AG04450 (cell line): ENCODE results near the gene GPC3. TPM values are rescaled to one million over a fixed set of nuclear protein-coding genes. Genes with fewer than 3 reads are reported as not detected.

Source experiments
- CTCF ChIA-PET: fragments of 300-600, 350-600 bp; formaldehyde crosslinking; extraction: SDS; loops from one replicate; lab custom pipeline; 2022; ENCODE audit warnings: antibody characterized with exemption, inconsistent platforms; lab: Charles Lee
- POLR2A ChIA-PET: fragments of 350-600 bp; formaldehyde crosslinking; extraction: SDS; loops from one replicate; lab custom pipeline; 2021; ENCODE audit warnings: antibody characterized with exemption, inconsistent platforms; lab: Yijun Ruan, JAX
- DNase-seq: peaks from one replicate; pipeline ENCODE4 v3.0.0-alpha.2; 2011; ENCODE audit warnings: low read depth, low spot score
- H3K27ac ChIP-seq: one replicate; pipeline ENCODE4 v1.5.1; 2012; ENCODE audit warnings: low read depth, low read length, control low read depth
- H3K27me3 ChIP-seq: one replicate; pipeline ENCODE4 v1.6.0; 2012; ENCODE audit warnings: low read length; ENCODE audit not compliant: control insufficient read depth, insufficient read depth
- H3K4me3 ChIP-seq: 2 replicates; pipeline ENCODE4 v1.5.1; 2011; ENCODE audit warnings: mild to moderate bottlenecking, low read depth, low read length, control low read depth
- H3K9me3 ChIP-seq: 2 replicates; pipeline ENCODE4 v1.5.1; 2012; ENCODE audit warnings: low read length; ENCODE audit not compliant: control insufficient read depth, insufficient read depth
- CTCF ChIP-seq: IDR thresholded peaks from 2 replicates; pipeline ENCODE4 v1.5.1; 2011; ENCODE audit warnings: low read depth, low read length, control low read depth, inconsistent platforms
- polyA plus RNA-seq: library from polyadenylated mRNA; depleted of rRNA; stranded (reverse); fragments of >200 nt; gene quantifications from 2 replicates; pipeline ENCODE4 v1.2.3, GENCODE V29; 2011

GPC3 gene
- polyA plus RNA-seq, 1 experiment: not detected

DNA sequence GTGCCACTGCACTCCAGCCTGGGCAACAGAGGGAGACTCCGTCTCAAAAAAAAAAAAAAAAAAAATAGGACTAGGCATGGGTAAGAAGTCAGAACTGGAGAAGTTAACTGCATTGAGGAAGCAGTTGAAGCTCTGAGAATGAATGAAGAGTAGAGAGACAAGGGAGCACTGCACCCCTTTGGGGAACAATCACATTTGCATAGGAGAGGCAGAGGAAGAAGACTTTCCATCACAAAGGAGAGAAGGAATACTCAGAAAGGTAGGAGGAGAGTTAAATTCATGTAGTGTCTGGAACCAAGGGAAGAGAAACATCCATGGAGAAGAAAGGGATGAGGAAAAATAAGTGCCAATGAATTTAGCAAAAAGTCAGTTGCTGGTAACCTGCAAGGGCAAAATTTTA is 72.4 kb downstream of the GPC3 start:
- H3K27ac ChIP-seq: no peak overlapping the region
- no peaks in the 10 kb centered on the region for H3K9me3 ChIP-seq
- H3K27me3 ChIP-seq: no peaks in the 10 kb centered on the region
- no peak for DNase-seq
- CTCF ChIA-PET: no interaction called here
- POLR2A ChIA-PET: no interaction called here
- no peak for TF ChIP-seq CTCF
- no peak overlapping the region for H3K4me3 ChIP-seq

DNA sequence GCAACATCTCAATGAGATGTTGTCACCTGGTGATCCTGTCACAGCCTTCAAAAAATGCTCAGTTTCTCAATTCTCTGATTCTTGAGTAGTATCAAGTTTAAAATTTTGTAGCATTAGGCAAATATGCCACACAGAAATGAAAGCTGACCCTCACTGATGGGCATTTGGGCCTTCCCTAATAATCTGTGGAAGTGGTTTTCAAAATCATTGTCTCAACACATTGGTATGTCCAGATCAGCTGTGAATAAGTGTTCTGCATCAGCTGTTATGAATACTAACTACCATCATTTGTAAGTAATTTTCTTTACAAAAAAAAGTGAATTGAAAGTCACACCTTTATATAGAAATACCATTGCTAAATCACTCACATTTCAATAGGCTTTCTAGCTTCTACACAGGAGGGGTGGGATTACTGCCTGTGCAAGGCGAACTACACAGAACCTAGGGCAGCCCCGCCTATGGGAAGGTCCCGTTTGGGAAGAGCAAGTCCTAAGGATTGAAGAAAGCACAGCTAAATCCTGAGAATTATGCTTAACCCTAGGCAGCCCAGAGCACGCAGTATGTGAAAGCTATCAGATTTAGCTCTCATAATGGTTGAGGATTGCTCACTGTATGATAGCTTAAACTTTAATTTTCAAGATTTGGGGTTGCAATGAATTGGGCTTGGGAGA is 73.4 kb downstream of the GPC3 start:
- Histone ChIP-seq H3K9me3 (no peaks in the 10 kb centered on the region), H3K27ac (no peak overlapping the region), H3K4me3 (no peak overlapping the region), H3K27me3 (no peaks in the 10 kb centered on the region)
- ChIA-PET CTCF (interaction anchor here (0.7 kb wide), 2 partner anchors 10 to 25 kb away, joined by 3 to 4 read pairs; no protein-coding TSS in a partner anchor), POLR2A (no interaction called here)
- TF ChIP-seq CTCF: no peak
- DNase-seq: no peak

- CTCF ChIA-PET: no interaction called here
- H3K9me3 ChIP-seq: no peaks in the 10 kb centered on the region
These were observed 74.9 kb downstream of the GPC3 start for GRCh38 chrX:133910539-133910938.

DNA sequence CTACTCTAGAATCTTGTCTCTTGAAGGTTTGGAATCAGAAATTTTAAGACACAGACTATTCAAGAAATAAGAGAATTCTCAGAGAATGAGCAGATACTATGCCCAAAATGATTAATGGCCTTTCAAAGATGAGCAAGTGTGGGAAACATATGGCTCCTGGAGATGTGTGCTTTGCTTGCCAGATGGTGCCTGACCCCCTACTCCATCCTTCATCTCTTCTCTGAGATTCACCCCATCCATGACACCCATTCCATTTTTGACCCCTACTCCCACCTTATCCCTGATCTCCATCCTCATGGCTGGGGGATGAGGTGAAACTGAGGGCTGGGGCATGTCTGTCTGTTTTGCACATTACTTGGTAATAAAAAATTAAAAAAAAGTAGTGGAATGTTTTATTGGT is 75.5 kb downstream of the GPC3 start:
- POLR2A ChIA-PET: no interaction called here
- H3K27me3 ChIP-seq: no peaks in the 10 kb centered on the region
- no peak overlapping the region for H3K27ac ChIP-seq
- H3K4me3 ChIP-seq: no peak overlapping the region
- CTCF ChIA-PET: no interaction called here
- no peak for TF ChIP-seq CTCF
- H3K9me3 ChIP-seq: no peaks in the 10 kb centered on the region
- DNase-seq: no peak

More at GRCh38 chrX:133910539-133910938, 74.9 kb downstream of the GPC3 start:
- Histone ChIP-seq H3K4me3 (no peak overlapping the region), H3K27ac (no peak overlapping the region), H3K27me3 (no peaks in the 10 kb centered on the region)
- no peak for DNase-seq
- no peak for TF ChIP-seq CTCF
- POLR2A ChIA-PET: no interaction called here

GRCh38 chrX:133908223-133908955 is 77.0 kb downstream of the GPC3 start:
- Histone ChIP-seq H3K27ac (no peak overlapping the region), H3K4me3 (no peak overlapping the region), H3K27me3 (no peaks in the 10 kb centered on the region), H3K9me3 (no peaks in the 10 kb centered on the region)
- no peak for DNase-seq
- ChIA-PET POLR2A (no interaction called here), CTCF (no interaction called here)
- TF ChIP-seq CTCF: no peak
